Mesenchymal stem cell (in vitro differentiated cells and primary cell): ENCODE data around the gene NFIL3.

Experiments used
- DNase-seq: peaks from one replicate; pipeline ENCODE4 v3.0.0-alpha.2; 2013
- H2AFZ ChIP-seq: one replicate; pipeline ENCODE4 v1.6.1; 2013; ENCODE audit warnings: low read depth, mild to moderate bottlenecking, control low read depth, inconsistent platforms, low read length, moderate library complexity
- H2AK5ac ChIP-seq: 2 replicates; pipeline ENCODE4 v1.6.1; 2013; ENCODE audit warnings: low read length, moderate library complexity, mild to moderate bottlenecking, inconsistent platforms; ENCODE audit not compliant: severe bottlenecking
- H2BK120ac ChIP-seq: one replicate; pipeline ENCODE4 v1.6.1; 2013; ENCODE audit warnings: low read depth, mild to moderate bottlenecking, inconsistent platforms, low read length, moderate library complexity
- H2BK12ac ChIP-seq, 2 experiments: one replicate each; pipeline ENCODE4 v1.6.1; 2013; ENCODE audit warnings: inconsistent platforms in 2 of 2, low read length in 2 of 2, mild to moderate bottlenecking in 2 of 2, moderate library complexity in 2 of 2, control low read depth in 1 of 2
- H2BK15ac ChIP-seq: one replicate; pipeline ENCODE4 v1.6.1; 2013; ENCODE audit warnings: mild to moderate bottlenecking, low read depth, inconsistent platforms; ENCODE audit not compliant: poor library complexity, severe bottlenecking
- H2BK5ac ChIP-seq: 2 replicates; pipeline ENCODE4 v1.6.1; 2013; ENCODE audit warnings: low read depth, mild to moderate bottlenecking, low read length, control low read depth, inconsistent platforms; ENCODE audit not compliant: poor library complexity, severe bottlenecking
- H3K14ac ChIP-seq, 2 experiments: one replicate each; pipeline ENCODE4 v1.6.1; 2013; ENCODE audit warnings: inconsistent platforms in 2 of 2, low read length in 2 of 2, control low read depth in 1 of 2, mild to moderate bottlenecking in 1 of 2, moderate library complexity in 1 of 2
- H3K18ac ChIP-seq, 2 experiments: one replicate each; pipeline ENCODE4 v1.6.1; 2013; ENCODE audit warnings: inconsistent platforms in 2 of 2, low read length in 2 of 2, control low read depth in 1 of 2, low read depth in 1 of 2, mild to moderate bottlenecking in 1 of 2
- H3K23ac ChIP-seq, 2 experiments: one replicate each; pipeline ENCODE4 v1.6.1; 2013; ENCODE audit warnings: inconsistent platforms in 2 of 2, low read length in 2 of 2, mild to moderate bottlenecking in 2 of 2, moderate library complexity in 2 of 2, control low read depth in 1 of 2
- H3K27ac ChIP-seq: 2 replicates; pipeline ENCODE4 v1.5.1; 2013; ENCODE audit warnings: mild to moderate bottlenecking, moderate library complexity, low read length, control low read depth, inconsistent platforms; ENCODE audit not compliant: poor library complexity, severe bottlenecking
- H3K27me3 ChIP-seq, 2 experiments: 2 replicates each; pipeline versions ENCODE4 v1.6.1 to v1.7.0; 2013; ENCODE audit warnings: low read length in 2 of 2, mild to moderate bottlenecking in 2 of 2, moderate library complexity in 2 of 2, control low read depth in 1 of 2, inconsistent platforms in 1 of 2; ENCODE audit not compliant: control insufficient read depth in 1 of 2, insufficient read depth in 1 of 2
- H3K36me3 ChIP-seq, 2 experiments: 2 replicates each; pipeline versions ENCODE4 v1.6.1 to v1.7.0; 2013; ENCODE audit warnings: low read length in 2 of 2, control low read depth in 1 of 2, inconsistent platforms in 1 of 2, low read depth in 1 of 2, mild to moderate bottlenecking in 1 of 2; ENCODE audit not compliant: insufficient read depth in 2 of 2, control insufficient read depth in 1 of 2
- H3K4ac ChIP-seq, 2 experiments: one replicate each; pipeline ENCODE4 v1.6.1; 2013; ENCODE audit warnings: inconsistent platforms in 2 of 2, low read length in 2 of 2, mild to moderate bottlenecking in 2 of 2, moderate library complexity in 2 of 2, control low read depth in 1 of 2, low read depth in 1 of 2
- H3K4me1 ChIP-seq: 2 replicates; pipeline ENCODE4 v1.6.1; 2013; ENCODE audit warnings: low read depth, low read length, control low read depth; ENCODE audit not compliant: control insufficient read depth, insufficient read depth
- H3K4me2 ChIP-seq: 2 replicates; pipeline ENCODE4 v1.6.1; 2013; ENCODE audit warnings: low read length, mild to moderate bottlenecking, inconsistent platforms; ENCODE audit not compliant: poor library complexity, severe bottlenecking
- H3K4me3 ChIP-seq, 2 experiments: 2 replicates each; pipeline versions ENCODE4 v1.5.1 to v1.7.0; 2013; ENCODE audit warnings: low read length in 2 of 2, mild to moderate bottlenecking in 2 of 2, control low read depth in 1 of 2, low read depth in 1 of 2; ENCODE audit not compliant: insufficient read depth in 1 of 2
- H3K79me1 ChIP-seq: replicated peaks from 2 replicates; pipeline ENCODE4 v1.6.1; 2013; ENCODE audit warnings: mild to moderate bottlenecking, control low read depth, low read length, inconsistent platforms; ENCODE audit not compliant: poor library complexity, severe bottlenecking
- H3K9ac ChIP-seq: 2 replicates; pipeline ENCODE4 v1.7.0; 2013; ENCODE audit warnings: mild to moderate bottlenecking, low read length, moderate library complexity
- H3K9me3 ChIP-seq: 2 replicates; pipeline ENCODE4 v1.7.0; 2013; ENCODE audit warnings: mild to moderate bottlenecking, low read length; ENCODE audit not compliant: control insufficient read depth
- H4K8ac ChIP-seq: one replicate; pipeline ENCODE4 v1.6.1; 2013; ENCODE audit warnings: inconsistent platforms, mild to moderate bottlenecking, low read length, moderate library complexity
- H4K91ac ChIP-seq: one replicate; pipeline ENCODE4 v1.6.1; 2013; ENCODE audit warnings: mild to moderate bottlenecking, low read length, inconsistent platforms
- WGBS: methylation state at CpG from one replicate; pipeline ENCODE4 v1.1.7; 2013; ENCODE audit warnings: mixed read lengths; 5-methylcytosine and 5-hydroxymethylcytosine counted together

The NFIL3 gene

GRCh38 chr9:91362051-91362611 is 61.5 kb downstream of the NFIL3 start:
- no peak overlapping the region for H3K23ac ChIP-seq
- no peak overlapping the region for H3K4ac ChIP-seq
- H3K36me3 ChIP-seq = peaks cover 0 to 10% of the 10 kb centered on the region in 2 experiments
- H3K4me3 ChIP-seq = peak overlapping the region in 1 of 2 experiments; percentile 91
- no peak overlapping the region for H2AK5ac ChIP-seq
- H3K27me3 ChIP-seq = no peaks in the 10 kb centered on the region
- H3K9ac ChIP-seq = peak overlapping the region; percentile 74
- H3K4me1 ChIP-seq = peaks cover 2% of the 10 kb centered on the region
- 68% methylated on average over 15 of the region's 15 CpGs for WGBS
- peak overlapping the region in 1 of 2 experiments; percentile 1 for H3K18ac ChIP-seq
- no peak overlapping the region for H4K91ac ChIP-seq
- H2BK12ac ChIP-seq = peak overlapping the region in 1 of 2 experiments; percentile 17
- H2BK5ac ChIP-seq = no peak overlapping the region
- H3K14ac ChIP-seq = no peak overlapping the region
- H4K8ac ChIP-seq = peak overlapping the region; percentile 94
- H2AFZ ChIP-seq = peak overlapping the region; percentile 91
- peaks cover 14% of the 10 kb centered on the region for H3K79me1 ChIP-seq
- peak overlapping the region; percentile 60 for H3K4me2 ChIP-seq
- no peak overlapping the region for H3K27ac ChIP-seq
- H2BK120ac ChIP-seq = no peak overlapping the region
- no peaks in the 10 kb centered on the region for H3K9me3 ChIP-seq
- no peak overlapping the region for H2BK15ac ChIP-seq
- no peak for DNase-seq

- H3K4me3 ChIP-seq = peak within 1 kb of the TSS; percentile 91 to 97
- peaks cover 0 to 15% of the 10 kb centered on the region in 2 experiments for H3K36me3 ChIP-seq
- H3K27ac ChIP-seq = no peak within 1 kb of the TSS
- H3K4ac ChIP-seq = peak within 1 kb of the TSS; percentile 79 to 81
- peak within 1 kb of the TSS; percentile 46 for H2BK5ac ChIP-seq
- peak within 1 kb of the TSS in 1 of 2 experiments; percentile 73 for H3K14ac ChIP-seq
- peaks cover 18% of the 10 kb centered on the region for H3K79me1 ChIP-seq
- peak within 1 kb of the TSS; percentile 71 for H2BK120ac ChIP-seq
- H3K27me3 ChIP-seq = no peaks in the 10 kb centered on the region
- DNase-seq = peak; percentile 66
- under 1% methylated on average over 70 of the region's 82 CpGs for WGBS
- peaks cover 2% of the 10 kb centered on the region for H3K4me1 ChIP-seq
- peak within 1 kb of the TSS; percentile 90 for H3K9ac ChIP-seq
- H3K9me3 ChIP-seq = no peaks in the 10 kb centered on the region
- peak within 1 kb of the TSS in 1 of 2 experiments; percentile 90 for H3K23ac ChIP-seq
- H2AK5ac ChIP-seq = no peak within 1 kb of the TSS
- peak within 1 kb of the TSS; percentile 64 for H4K91ac ChIP-seq
- peak within 1 kb of the TSS in 1 of 2 experiments; percentile 94 for H2BK12ac ChIP-seq
- H4K8ac ChIP-seq = peak within 1 kb of the TSS; percentile 94
- H2BK15ac ChIP-seq = peak within 1 kb of the TSS; percentile 82
- H3K18ac ChIP-seq = peak within 1 kb of the TSS; percentile 90 to 94
- peak within 1 kb of the TSS; percentile 60 for H3K4me2 ChIP-seq
- peak within 1 kb of the TSS; percentile 92 for H2AFZ ChIP-seq
Measured at GRCh38 chr9:91361291-91362050, 62.2 kb downstream of the NFIL3 start, which contains the start of gene AUH. Gene AUH, minus strand, starts transcription at chr9:91361918. Its CDS starts 29 bp downstream, at chr9:91361889.

DNA sequence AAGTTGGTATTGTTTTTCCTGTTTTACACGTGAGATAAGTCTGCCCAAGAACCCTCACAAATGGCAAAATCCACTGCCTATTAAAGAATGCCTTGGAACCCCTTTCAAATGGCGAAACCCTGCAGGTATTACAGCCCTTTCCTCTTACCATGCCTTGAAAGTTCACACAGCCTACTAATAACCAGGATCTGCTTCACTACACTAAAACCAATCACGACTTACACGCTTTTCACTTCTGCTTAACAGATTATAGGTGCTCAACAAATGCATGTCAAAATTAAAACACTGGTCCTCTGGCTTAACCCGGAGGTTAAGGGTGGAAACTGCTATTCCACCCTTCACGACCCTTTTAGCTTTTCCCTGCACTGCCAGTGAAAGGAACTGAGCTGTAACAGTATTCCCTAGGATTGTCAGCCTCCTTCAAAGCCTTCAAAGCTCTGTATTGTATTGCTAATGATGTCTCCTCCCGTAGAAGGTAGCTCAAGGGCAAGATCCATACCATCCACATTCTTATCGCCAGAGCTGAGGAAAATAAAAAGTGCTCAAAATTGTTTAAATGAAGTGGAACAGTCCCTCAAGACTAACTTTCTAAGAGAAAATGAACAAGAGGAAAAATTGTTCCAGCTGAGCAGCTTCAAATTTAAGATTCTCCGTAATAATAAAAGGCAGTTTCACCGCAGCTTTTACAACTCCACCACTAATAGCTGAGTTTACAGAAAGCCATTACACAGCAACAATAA is 62.9 kb downstream of the NFIL3 start:
- WGBS = 19% methylated on average over 8 of the region's 10 CpGs
- H3K23ac ChIP-seq = no peak overlapping the region
- H3K4ac ChIP-seq = no peak overlapping the region

More for the DNA sequence above, 62.9 kb downstream of the NFIL3 start:
- H3K27ac ChIP-seq = no peak overlapping the region
- no peaks in the 10 kb centered on the region for H3K9me3 ChIP-seq
- peaks cover 0 to 21% of the 10 kb centered on the region in 2 experiments for H3K36me3 ChIP-seq
- no peak overlapping the region for H3K18ac ChIP-seq
- no peak overlapping the region for H4K8ac ChIP-seq
- H3K14ac ChIP-seq = no peak overlapping the region
- H2BK120ac ChIP-seq = no peak overlapping the region
- H3K4me2 ChIP-seq = peak overlapping the region; percentile 60
- no peak overlapping the region for H4K91ac ChIP-seq
- peak overlapping the region; percentile 91 to 97 for H3K4me3 ChIP-seq
- H3K4me1 ChIP-seq = peaks cover 2% of the 10 kb centered on the region
- no peaks in the 10 kb centered on the region for H3K27me3 ChIP-seq
- no peak overlapping the region for H2AFZ ChIP-seq
- DNase-seq = peak; percentile 22
- peak overlapping the region; percentile 90 for H3K9ac ChIP-seq
- H2BK5ac ChIP-seq = no peak overlapping the region
- H3K79me1 ChIP-seq = peaks cover 18% of the 10 kb centered on the region
- no peak overlapping the region for H2BK12ac ChIP-seq
- H2BK15ac ChIP-seq = no peak overlapping the region
- no peak overlapping the region for H2AK5ac ChIP-seq
